ENCODE measurements around the gene MYO5B. TPM values are rescaled to one million over a fixed set of nuclear protein-coding genes. Genes with fewer than 3 reads are reported as not detected.

Gene MYO5B
- polyA plus RNA-seq, 1 of the 3 experiments (the other 2 are of a cell fraction) = 1.3 TPM

- TF ChIP-seq RAD21 (IDR thresholded peaks at IDR 0.05; ENCODE audit: low read length) (no peak), YY1 (IDR thresholded peaks at IDR 0.05; ENCODE audit: low read depth) (no peak), POLR2AphosphoS5 (IDR thresholded peaks at IDR 0.05; ENCODE audit: low read depth, low read length) (no peak), IRF3 (IDR thresholded peaks at IDR 0.05; ENCODE audit: low read depth, low read length) (no peak)
Observed at GRCh38 chr18:50053111-50053510, 141.8 kb downstream of the MYO5B start (continued).

GRCh38 chr18:50051288-50051687 is 143.7 kb downstream of the MYO5B start:
- H3K4me2 ChIP-seq = no peak overlapping the region
- ChIA-PET CTCF (no interaction called here), POLR2A (no interaction called here)

GRCh38 chr18:50045126-50045525 is 149.8 kb downstream of the MYO5B start:
- Histone ChIP-seq H3K4me3 (ENCODE audit: low read depth in 2 of 2, low read length in 1 of 2) (no peak overlapping the region), H3K4me2 (no peak overlapping the region), H3K79me2 (ENCODE audit: insufficient read depth) (no peaks in the 10 kb centered on the region), H3K9ac (no peak overlapping the region), H3K27me3 (ENCODE audit: insufficient read depth) (no peaks in the 10 kb centered on the region), H3K4me1 (ENCODE audit: control insufficient read depth in 1 of 2, insufficient read depth in 2 of 2, low read depth in 1 of 2, low read length in 1 of 2) (no peaks in the 10 kb centered on the region), H3K9me3 (no peaks in the 10 kb centered on the region), H2AFZ (ENCODE audit: low read depth) (no peak overlapping the region), H3K27ac (ENCODE audit: low read depth in 2 of 2, low read length in 1 of 2) (no peak overlapping the region), H3K9me2 (no peaks in the 10 kb centered on the region), H3F3A (replicated peaks; ENCODE audit: insufficient read depth) (no peaks in the 10 kb centered on the region), H3K36me3 (replicated peaks in 1 of 2; ENCODE audit: control insufficient read depth in 1 of 2, insufficient read depth in 2 of 2, low read length in 1 of 2) (no peaks in the 10 kb centered on the region), H4K20me1 (ENCODE audit: insufficient read depth) (no peaks in the 10 kb centered on the region)
- ChIA-PET POLR2A (no interaction called here), CTCF (no interaction called here)
- TF ChIP-seq GATA2 (CRISPR knock-in tag; IDR thresholded peaks at IDR 0.05) (no peak), RCOR1 (IDR thresholded peaks at IDR 0.05; ENCODE audit: low read length) (no peak), CHD2 (IDR thresholded peaks at IDR 0.05; ENCODE audit: low read length, partially characterized antibody) (no peak), MAX (IDR thresholded peaks at IDR 0.05; ENCODE audit: low read depth) (no peak), SIN3A (IDR thresholded peaks at IDR 0.05; ENCODE audit: borderline replicate concordance, low read depth, low read length) (no peak), TAF1 (IDR thresholded peaks at IDR 0.05; ENCODE audit: borderline replicate concordance, low read depth, low read length) (no peak), USF1 (IDR thresholded peaks at IDR 0.05; ENCODE audit: borderline replicate concordance, low read depth) (no peak)
- WGBS (ENCODE audit: low lambda C conversion rate) = 55% methylated on average over 4 of the region's 4 CpGs
- DNase-seq = no peak

More at GRCh38 chr18:50051288-50051687, 143.7 kb downstream of the MYO5B start:
- TF ChIP-seq RAD21 (IDR thresholded peaks at IDR 0.05; ENCODE audit: low read length) = 0 out of 2 replicates have a peak, but pooled peaks have one; percentile 14
- TF ChIP-seq MEF2A (IDR thresholded peaks at IDR 0.05; ENCODE audit: borderline replicate concordance, low read depth) = no peak
- TF ChIP-seq FOXJ3 (CRISPR knock-in tag; IDR thresholded peaks at IDR 0.05) = no peak
- no peak for TF ChIP-seq GATA2 (CRISPR knock-in tag; IDR thresholded peaks at IDR 0.05)
- peak; percentile 25; the same call in 1 of the 2 replicates for TF ChIP-seq CTCF (IDR thresholded peaks at IDR 0.05)
- Histone ChIP-seq H2AFZ (ENCODE audit: low read depth) (no peak overlapping the region), H3K9me2 (no peaks in the 10 kb centered on the region), H3K4me3 (ENCODE audit: low read depth in 2 of 2, low read length in 1 of 2) (no peak overlapping the region), H3K36me3 (replicated peaks in 1 of 2; ENCODE audit: control insufficient read depth in 1 of 2, insufficient read depth in 2 of 2, low read length in 1 of 2) (no peaks in the 10 kb centered on the region), H3K27me3 (ENCODE audit: insufficient read depth) (no peaks in the 10 kb centered on the region), H3K9me3 (no peaks in the 10 kb centered on the region), H3K79me2 (ENCODE audit: insufficient read depth) (no peaks in the 10 kb centered on the region), H3K27ac (ENCODE audit: low read depth in 2 of 2, low read length in 1 of 2) (no peak overlapping the region), H3K9ac (no peak overlapping the region), H4K20me1 (ENCODE audit: insufficient read depth) (no peaks in the 10 kb centered on the region), H3F3A (replicated peaks; ENCODE audit: insufficient read depth) (no peaks in the 10 kb centered on the region), H3K4me1 (ENCODE audit: control insufficient read depth in 1 of 2, insufficient read depth in 2 of 2, low read depth in 1 of 2, low read length in 1 of 2) (no peaks in the 10 kb centered on the region)
- DNase-seq = no peak

All from SK-N-SH (cell line).